Lower leg skin (tissue), 3 donors: ENCODE results near the gene CSPG4.

Experiments used
- POLR2A ChIP-seq, 2 donors: fragments of 450-650 bp; IDR thresholded peaks; one replicate each; pipeline ENCODE4 v1.6.1; 2016 to 2017; ENCODE audit warnings: antibody characterized with exemption in 2 of 2, mild to moderate bottlenecking in 1 of 2, moderate library complexity in 1 of 2
- TF ChIP-seq, protein P1 (sequence below), 3 donors: fragments of 450-650 bp; IDR thresholded peaks; one replicate each; pipeline ENCODE4 v1.5.1; 2016; ENCODE audit warnings: antibody characterized with exemption in 3 of 3, mild to moderate bottlenecking in 3 of 3, moderate library complexity in 2 of 3

- TF ChIP-seq, protein P1, sequence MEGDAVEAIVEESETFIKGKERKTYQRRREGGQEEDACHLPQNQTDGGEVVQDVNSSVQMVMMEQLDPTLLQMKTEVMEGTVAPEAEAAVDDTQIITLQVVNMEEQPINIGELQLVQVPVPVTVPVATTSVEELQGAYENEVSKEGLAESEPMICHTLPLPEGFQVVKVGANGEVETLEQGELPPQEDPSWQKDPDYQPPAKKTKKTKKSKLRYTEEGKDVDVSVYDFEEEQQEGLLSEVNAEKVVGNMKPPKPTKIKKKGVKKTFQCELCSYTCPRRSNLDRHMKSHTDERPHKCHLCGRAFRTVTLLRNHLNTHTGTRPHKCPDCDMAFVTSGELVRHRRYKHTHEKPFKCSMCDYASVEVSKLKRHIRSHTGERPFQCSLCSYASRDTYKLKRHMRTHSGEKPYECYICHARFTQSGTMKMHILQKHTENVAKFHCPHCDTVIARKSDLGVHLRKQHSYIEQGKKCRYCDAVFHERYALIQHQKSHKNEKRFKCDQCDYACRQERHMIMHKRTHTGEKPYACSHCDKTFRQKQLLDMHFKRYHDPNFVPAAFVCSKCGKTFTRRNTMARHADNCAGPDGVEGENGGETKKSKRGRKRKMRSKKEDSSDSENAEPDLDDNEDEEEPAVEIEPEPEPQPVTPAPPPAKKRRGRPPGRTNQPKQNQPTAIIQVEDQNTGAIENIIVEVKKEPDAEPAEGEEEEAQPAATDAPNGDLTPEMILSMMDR (IDR thresholded peaks at IDR 0.05): no peak
- no peak for TF ChIP-seq POLR2A (IDR thresholded peaks at IDR 0.05)
Measured at GRCh38 chr15:75649848-75650247, 62.8 kb downstream of the CSPG4 start.
